H1 (cell line): ENCODE data around the gene MAGEB4. TPM values are rescaled to one million over a fixed set of nuclear protein-coding genes. Genes with fewer than 3 reads are reported as not detected.

Experiments
- CTCF ChIA-PET: fragments of 300-600 bp; sonication (Branson Sonifier 250); formaldehyde crosslinking; loops from one replicate; lab custom pipeline; 2021; ENCODE audit not compliant: partially characterized antibody; lab: Charles Lee
- POLR2A ChIA-PET: fragments of 300-600 bp; sonication (Branson Sonifier 250); formaldehyde crosslinking; loops from one replicate; lab custom pipeline; 2021; ENCODE audit warnings: inconsistent platforms; ENCODE audit not compliant: partially characterized antibody; lab: Charles Lee
- DNase-seq, 2 experiments: peaks; one replicate each; pipeline versions ENCODE4 v3.0.0 to v3.0.0-alpha.2; 2010 to 2022; ENCODE audit warnings: low spot score in 2 of 2, low read depth in 1 of 2, mixed read lengths in 1 of 2
- FAIRE-seq: peaks from 2 replicates; lab custom pipeline; 2011; peaks lifted over from hg19 to GRCh38; lab: Jason Lieb, UNC
- H2AFZ ChIP-seq: 2 replicates; pipeline ENCODE4 v1.8.1; 2012; ENCODE audit warnings: low read length, inconsistent platforms
- H2AK5ac ChIP-seq: 2 replicates; pipeline ENCODE4 v1.6.1; 2013; ENCODE audit warnings: low read depth, low read length
- H2BK120ac ChIP-seq: replicated peaks from 2 replicates; pipeline ENCODE3; 2013; ENCODE audit warnings: low read depth, low read length, inconsistent platforms
- H2BK12ac ChIP-seq: 2 replicates; pipeline ENCODE4 v1.6.1; 2013; ENCODE audit warnings: low read depth, low read length
- H2BK15ac ChIP-seq: 2 replicates; pipeline ENCODE4 v1.6.1; 2013; ENCODE audit warnings: low read length
- H2BK20ac ChIP-seq: 2 replicates; pipeline ENCODE4 v1.6.1; 2013; ENCODE audit warnings: low read length
- H2BK5ac ChIP-seq: 2 replicates; pipeline ENCODE4 v1.6.1; 2013; ENCODE audit warnings: low read depth, low read length
- H3K14ac ChIP-seq: 2 replicates; pipeline ENCODE4 v1.6.1; 2013; ENCODE audit warnings: inconsistent platforms; ENCODE audit not compliant: insufficient read length
- H3K18ac ChIP-seq: 2 replicates; pipeline ENCODE4 v1.6.1; 2013; ENCODE audit warnings: low read length; ENCODE audit errors: extremely low read depth
- H3K23ac ChIP-seq: 2 replicates; pipeline ENCODE4 v1.6.1; 2013; ENCODE audit warnings: inconsistent platforms; ENCODE audit not compliant: insufficient read length
- H3K23me2 ChIP-seq: 2 replicates; pipeline ENCODE4 v1.6.1; 2013; ENCODE audit warnings: low read depth, low read length
- H3K27ac ChIP-seq: 2 replicates; pipeline ENCODE4 v1.6.1; 2011; ENCODE audit warnings: low read depth, low read length, inconsistent platforms
- H3K27me3 ChIP-seq, 4 experiments: replicated peaks in 1 of 4; 1 replicate in 1 of 4; 2 replicates in 3 of 4; pipeline versions ENCODE4 v1.6.1 to v1.8.1; 2011 to 2013; ENCODE audit warnings: low read length in 3 of 4, mild to moderate bottlenecking in 3 of 4, inconsistent platforms in 2 of 4, mixed read lengths in 2 of 4, moderate library complexity in 1 of 4; ENCODE audit not compliant: control insufficient read depth in 3 of 4, insufficient read depth in 3 of 4; ENCODE audit errors: extremely low read depth in 1 of 4
- H3K36me3 ChIP-seq, 4 experiments: 2 replicates each; pipeline versions ENCODE4 v1.6.1 to v1.8.1; 2011 to 2013; ENCODE audit warnings: mild to moderate bottlenecking in 4 of 4, low read length in 3 of 4, moderate library complexity in 2 of 4, control low read depth in 1 of 4, inconsistent platforms in 1 of 4; ENCODE audit not compliant: insufficient read depth in 4 of 4, control insufficient read depth in 2 of 4
- H3K4ac ChIP-seq: replicated peaks from 2 replicates; pipeline ENCODE3; 2013; ENCODE audit warnings: low read length, low read depth, mixed read lengths, inconsistent platforms; ENCODE audit not compliant: insufficient read length
- H3K4me1 ChIP-seq, 4 experiments: replicated peaks in 1 of 4; 1 replicate in 1 of 4; 2 replicates in 3 of 4; pipeline versions ENCODE4 v1.6.1 to v1.8.1; 2011 to 2013; ENCODE audit warnings: low read length in 3 of 4, inconsistent platforms in 2 of 4, mixed read lengths in 1 of 4; ENCODE audit not compliant: insufficient read depth in 4 of 4, control insufficient read depth in 3 of 4
- H3K4me2 ChIP-seq, 2 experiments: 2 replicates each; pipeline versions ENCODE4 v1.6.1 to v1.8.1; 2011 to 2013; ENCODE audit warnings: low read depth in 2 of 2, low read length in 2 of 2, control low read depth in 1 of 2, inconsistent platforms in 1 of 2, mild to moderate bottlenecking in 1 of 2; ENCODE audit not compliant: insufficient read depth in 1 of 2
- H3K4me3 ChIP-seq, 4 experiments: fragments of 200-600, 300-600 bp in 1 of 4; sonication (generic), shearing (Covaris generic), sonication (Bioruptor Twin) in 1 of 4; 2 replicates each; pipeline versions ENCODE4 v1.5.1 to v1.8.1; 2011 to 2016; ENCODE audit warnings: low read length in 4 of 4, low read depth in 3 of 4, control low read depth in 2 of 4, inconsistent platforms in 2 of 4, mild to moderate bottlenecking in 2 of 4, mixed read lengths in 1 of 4, moderate library complexity in 1 of 4; ENCODE audit not compliant: insufficient read depth in 2 of 4; ENCODE audit errors: extremely low read depth in 1 of 4
- H3K56ac ChIP-seq: replicated peaks from 2 replicates; pipeline ENCODE3; 2013; ENCODE audit warnings: low read depth, mild to moderate bottlenecking, mixed read lengths, low read length, inconsistent platforms; ENCODE audit not compliant: insufficient read length
- H3K79me1 ChIP-seq: 2 replicates; pipeline ENCODE4 v1.6.1; 2013; ENCODE audit warnings: low read depth, low read length, control low read depth
- H3K79me2 ChIP-seq, 2 experiments: 2 replicates each; pipeline versions ENCODE4 v1.6.1 to v1.8.1; 2012 to 2013; ENCODE audit warnings: low read length in 2 of 2, mild to moderate bottlenecking in 2 of 2, inconsistent platforms in 1 of 2; ENCODE audit not compliant: insufficient read depth in 2 of 2, control insufficient read depth in 1 of 2
- H3K9ac ChIP-seq, 4 experiments: replicated peaks in 1 of 4; 1 replicate in 1 of 4; 2 replicates in 3 of 4; pipeline versions ENCODE4 v1.6.1 to v1.8.1; 2011 to 2013; ENCODE audit warnings: low read depth in 3 of 4, low read length in 3 of 4, control low read depth in 2 of 4, mild to moderate bottlenecking in 2 of 4, moderate library complexity in 2 of 4, inconsistent platforms in 1 of 4; ENCODE audit errors: extremely low read depth in 1 of 4
- H3K9me3 ChIP-seq, 2 experiments: 2 replicates each; pipeline versions ENCODE4 v1.6.1 to v1.8.1; 2012 to 2013; ENCODE audit warnings: mild to moderate bottlenecking in 2 of 2, moderate library complexity in 2 of 2, control low read depth in 1 of 2, inconsistent platforms in 1 of 2, low read depth in 1 of 2, low read length in 1 of 2, mixed read lengths in 1 of 2; ENCODE audit not compliant: insufficient read depth in 2 of 2
- H4K20me1 ChIP-seq, 2 experiments: replicated peaks in 1 of 2; 2 replicates each; pipeline versions ENCODE3 to v1.8.1; 2011 to 2013; ENCODE audit warnings: inconsistent platforms in 2 of 2, low read length in 2 of 2, mild to moderate bottlenecking in 1 of 2; ENCODE audit not compliant: insufficient read depth in 2 of 2, control insufficient read depth in 1 of 2
- H4K5ac ChIP-seq: 2 replicates; pipeline ENCODE4 v1.6.1; 2013; ENCODE audit warnings: low read length, low read depth, mixed read lengths, inconsistent platforms; ENCODE audit not compliant: insufficient read length
- H4K8ac ChIP-seq: 2 replicates; pipeline ENCODE4 v1.8.0; 2013; ENCODE audit warnings: mild to moderate bottlenecking, moderate library complexity, low read length, inconsistent platforms; ENCODE audit not compliant: insufficient read depth; ENCODE audit errors: extremely low read depth
- H4K91ac ChIP-seq: replicated peaks from 2 replicates; pipeline ENCODE3; 2013; ENCODE audit warnings: low read length, mixed read lengths, inconsistent platforms; ENCODE audit not compliant: insufficient read length
- CTBP2 ChIP-seq: IDR thresholded peaks from 2 replicates; pipeline ENCODE4 v1.7.0; 2011; ENCODE audit warnings: borderline replicate concordance, mild to moderate bottlenecking, moderate library complexity, mixed read lengths, low read length; ENCODE audit not compliant: insufficient read depth, insufficient read length
- EGR1 ChIP-seq: IDR thresholded peaks from 2 replicates; pipeline ENCODE4 v1.6.1; 2011; ENCODE audit warnings: low read depth, low read length, borderline replicate concordance
- EZH2 ChIP-seq: fragments of 200-600 bp; sonication (generic); IDR thresholded peaks from 2 replicates; pipeline ENCODE4 v1.7.1; 2012; ENCODE audit warnings: low read depth, mild to moderate bottlenecking, moderate library complexity, low read length, inconsistent platforms; ENCODE audit not compliant: severe bottlenecking
- HDAC2 ChIP-seq, 2 experiments: fragments of 300-600 bp in 1 of 2; sonication (generic) in 1 of 2; IDR thresholded peaks; 2 replicates each; pipeline ENCODE4 v1.6.1; 2011 to 2012; ENCODE audit warnings: low read depth in 2 of 2, low read length in 2 of 2, mild to moderate bottlenecking in 2 of 2, moderate library complexity in 2 of 2, borderline replicate concordance in 1 of 2, inconsistent platforms in 1 of 2
- NRF1 ChIP-seq: IDR thresholded peaks from 2 replicates; pipeline ENCODE4 v1.6.1; 2011; ENCODE audit warnings: mild to moderate bottlenecking, low read depth, low read length, improper control_type of control experiment
- SIRT6 ChIP-seq: IDR thresholded peaks from one replicate; pipeline ENCODE4 v1.7.1; 2012; ENCODE audit warnings: low read length, inconsistent platforms
- SRF ChIP-seq: IDR thresholded peaks from 2 replicates; pipeline ENCODE4 v1.6.1; 2011; ENCODE audit warnings: mild to moderate bottlenecking, low read depth, low read length, moderate library complexity
- TAF1 ChIP-seq: IDR thresholded peaks from 2 replicates; pipeline ENCODE4 v1.6.1; 2011; ENCODE audit warnings: mild to moderate bottlenecking, low read depth, low read length
- polyA plus RNA-seq, 7 experiments: library from polyadenylated mRNA; depleted of rRNA in 3 of 7; stranded (reverse) in 5 of 7; unstranded in 2 of 7; fragments of >200 nt in 5 of 7; fragments of 200-250 nt in 2 of 7; gene quantifications; 1 replicate in 5 of 7; 2 replicates in 1 of 7; 4 replicates in 1 of 7; pipeline versions ENCODE4 v1.2.1 to v1.2.3, GENCODE V29; 2011 to 2013; ENCODE audit warnings: missing spikeins in 2 of 7, mixed read lengths in 2 of 7
- total RNA-seq: library from RNA; stranded (reverse); fragmentation: NEBNext Ultra II Directional; extraction: Animal tissue kit (Norgen Biotek cat#: 25700); gene quantifications from 2 replicates; pipeline ENCODE4 v1.2.1, GENCODE V29; 2021

The MAGEB4 gene
- total and polyA plus RNA-seq, 2 of the 8 experiments (the other 6 are each of a cell fraction or from before 2014, with no cell fraction given): not detected

DNA sequence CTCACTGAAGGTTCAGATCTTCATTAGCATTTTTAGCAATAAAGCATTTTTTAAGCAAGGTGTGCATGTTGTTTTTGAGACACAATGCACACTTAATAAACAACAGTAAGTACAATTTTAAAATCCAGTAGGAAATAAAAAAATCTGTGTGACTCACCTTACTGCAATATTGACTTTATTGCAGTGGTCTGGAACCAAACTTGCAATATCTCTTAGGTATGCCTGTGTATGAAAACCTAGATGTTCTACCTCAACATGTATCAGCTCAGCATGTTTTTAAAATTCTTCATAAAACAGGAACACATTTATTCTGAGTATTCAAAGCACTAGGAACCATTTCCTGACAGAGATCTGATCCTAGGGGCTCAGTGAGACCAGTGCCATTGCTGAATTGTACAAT lies 40.7 kb downstream of the MAGEB4 start:
- Histone ChIP-seq H3K79me1 (no peaks in the 10 kb centered on the region), H3K4ac (no peak overlapping the region), H2BK5ac (no peak overlapping the region), H3K27me3 (no peaks in the 10 kb centered on the region), H3K56ac (no peak overlapping the region), H2AK5ac (no peak overlapping the region), H3K27ac (no peak overlapping the region), H3K23ac (no peak overlapping the region), H3K4me1 (no peaks in the 10 kb centered on the region), H4K8ac (no peak overlapping the region), H2AFZ (no peak overlapping the region), H3K9ac (no peak overlapping the region), H4K91ac (no peak overlapping the region), H3K4me3 (no peak overlapping the region), H3K18ac (no peak overlapping the region), H3K14ac (no peak overlapping the region), H2BK20ac (no peak overlapping the region), H4K20me1 (no peaks in the 10 kb centered on the region), H4K5ac (no peak overlapping the region), H2BK12ac (no peak overlapping the region), H3K9me3 (no peaks in the 10 kb centered on the region), H3K4me2 (no peak overlapping the region), H3K79me2 (no peaks in the 10 kb centered on the region), H2BK120ac (no peak overlapping the region), H3K36me3 (no peaks in the 10 kb centered on the region), H3K23me2 (no peaks in the 10 kb centered on the region), H2BK15ac (no peak overlapping the region)
- POLR2A ChIA-PET: no interaction called here
- no peak for DNase-seq
- CTCF ChIA-PET: no interaction called here
- TF ChIP-seq SIRT6 (no peak), NRF1 (no peak), TAF1 (no peak), SRF (no peak), EGR1 (no peak), HDAC2 (IDR thresholded peaks at IDR 0.05; ENCODE audit: borderline replicate concordance in 1 of 2, low read depth in 2 of 2, low read length in 2 of 2) (no peak), CTBP2 (no peak), EZH2 (no peak)
- no peak for FAIRE-seq
